HG03064 (cell line): ENCODE results near the gene KIF3A.
"Not testable (repeated sequence)": the region's sequence is repeated elsewhere in the genome, so short reads cannot be mapped to it uniquely, and the experiment has no call there.

Experiments used
- ATAC-seq: cut with Tn5 transposase; IDR thresholded peaks from one replicate; pipeline ENCODE4 v1.9.1; 2021; ENCODE audit warnings: low read depth; ENCODE audit not compliant: unreplicated experiment

KIF3A gene

DNA sequence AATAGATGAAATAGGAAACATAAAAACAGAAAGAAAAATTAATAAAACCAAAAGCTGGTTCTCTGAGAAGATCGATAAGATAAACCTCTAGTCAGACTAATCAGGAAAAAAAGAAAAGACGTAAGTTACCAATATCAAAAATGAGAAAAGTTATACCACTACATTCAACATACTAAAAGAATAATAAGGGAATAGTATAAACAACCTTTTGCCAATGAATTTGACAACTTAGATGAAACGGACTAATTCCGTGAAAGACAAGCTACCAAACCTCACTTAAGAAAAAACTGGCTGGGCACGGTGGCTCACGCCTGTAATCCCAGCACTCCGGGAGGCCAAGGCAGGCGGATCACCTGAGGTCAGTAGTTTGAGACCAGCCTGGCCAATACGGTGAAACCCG lies 7.5 kb downstream of the KIF3A start:
- ATAC-seq = no peak

DNA sequence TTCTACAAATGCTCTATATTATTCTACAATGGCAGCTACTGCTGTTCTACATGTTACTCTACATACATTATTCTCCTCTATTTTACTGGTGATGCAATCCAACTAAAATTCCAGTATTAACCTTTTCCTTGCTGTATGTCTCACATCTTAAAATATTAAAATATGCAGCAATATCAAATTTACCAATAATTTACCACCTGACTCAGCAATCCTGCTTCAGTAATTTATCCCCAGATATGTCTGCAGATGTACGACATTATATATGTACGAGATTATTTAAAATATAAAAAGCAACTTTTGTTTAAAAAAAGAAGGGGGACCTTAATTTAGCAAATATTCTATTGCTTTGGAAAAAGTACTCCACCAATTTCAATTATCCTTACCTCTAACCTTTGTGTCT lies 11.6 kb downstream of the KIF3A start:
- no peak for ATAC-seq

DNA sequence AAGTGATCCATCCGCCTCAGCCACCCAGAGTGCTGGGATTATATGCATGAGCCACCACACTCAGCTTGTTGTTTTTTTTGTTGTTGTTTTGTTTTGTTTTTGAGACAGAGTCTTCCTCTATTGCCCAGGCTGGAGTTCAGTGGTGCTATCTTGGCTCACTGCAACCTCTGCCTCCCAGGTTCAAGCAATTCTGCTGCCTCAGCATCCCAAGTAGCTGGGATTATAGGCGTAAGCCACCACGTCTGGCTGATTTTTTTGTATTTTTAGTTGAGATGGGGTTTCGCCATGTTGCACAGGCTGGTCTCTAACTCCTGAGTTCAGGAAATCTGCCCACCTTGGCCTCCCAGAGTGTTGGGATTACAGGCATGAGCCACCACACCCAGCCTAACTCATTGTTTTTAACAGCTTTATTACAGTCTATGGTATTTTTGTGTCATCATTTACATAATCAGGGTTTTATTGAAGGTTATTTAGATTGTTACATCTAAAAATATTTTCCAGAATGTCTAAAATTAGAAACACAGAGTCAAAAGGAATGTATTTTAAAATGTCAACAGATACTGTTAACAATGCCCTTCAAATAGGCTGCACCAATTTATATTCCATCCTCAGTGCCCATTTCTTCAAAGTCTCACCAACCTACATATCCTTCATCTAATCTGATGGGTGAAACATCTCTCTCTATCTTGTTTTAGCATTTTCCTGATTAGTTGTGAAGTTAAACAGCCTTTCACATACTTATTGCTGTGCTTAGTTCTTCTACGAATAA lies 18.6 kb downstream of the KIF3A start:
- ATAC-seq = no peak

DNA sequence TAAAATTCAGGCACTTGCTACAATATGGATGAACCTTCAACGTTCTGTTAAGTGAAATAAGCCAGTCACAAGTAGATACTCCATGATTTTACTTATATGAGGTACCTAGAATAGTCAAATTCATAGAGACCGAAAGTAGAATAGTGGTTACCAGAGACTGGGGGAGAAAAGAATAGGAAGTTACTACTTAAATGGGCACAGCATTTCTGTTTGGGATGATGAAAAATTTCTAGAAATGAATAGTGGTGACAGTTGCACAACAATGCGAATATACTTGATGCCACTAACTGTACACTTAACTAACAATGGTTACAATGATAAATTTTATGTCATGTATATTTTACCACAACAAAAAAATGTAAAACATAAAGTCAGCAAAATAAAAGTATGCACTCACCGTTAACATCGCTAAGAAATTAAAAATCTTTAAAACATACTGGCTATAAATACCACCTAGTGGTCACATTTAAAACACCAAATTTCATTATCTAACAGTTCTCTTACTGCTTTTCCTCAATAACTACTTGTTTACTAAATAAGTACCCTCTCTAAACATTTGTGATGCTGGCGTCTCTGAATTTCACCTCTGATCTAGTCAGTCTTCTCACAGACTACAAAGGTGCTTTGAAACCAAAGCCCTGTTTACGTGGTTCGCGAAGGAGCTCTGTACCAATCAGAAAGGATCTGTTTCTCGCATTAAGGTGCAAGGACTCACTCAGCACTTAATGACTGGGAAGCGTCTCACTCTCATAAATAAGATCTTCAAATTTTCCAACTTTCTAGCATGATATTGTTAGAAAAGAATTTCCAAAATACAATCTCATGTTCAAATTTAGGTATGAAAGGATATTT lies 22.7 kb downstream of the KIF3A start:
- no peak for ATAC-seq

DNA sequence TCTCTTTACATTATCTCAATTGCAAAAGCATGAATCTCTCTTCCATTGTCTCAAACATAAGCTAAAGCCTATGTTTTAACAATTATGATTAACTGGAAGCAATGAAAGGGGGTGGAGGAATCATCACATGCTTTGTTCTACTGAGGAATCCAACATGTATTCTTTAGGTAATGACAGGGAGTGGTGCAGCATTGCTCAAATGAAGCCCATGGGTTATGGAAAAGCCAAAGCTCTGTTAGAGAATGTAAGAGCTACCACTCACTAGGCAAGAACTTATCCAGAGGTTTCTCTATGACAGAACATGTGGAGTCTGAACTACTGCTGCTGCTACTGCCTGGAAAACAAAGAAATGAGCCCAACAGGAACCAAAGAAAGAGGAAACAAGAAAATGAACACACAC lies 28.7 kb downstream of the KIF3A start:
- no peak for ATAC-seq

DNA sequence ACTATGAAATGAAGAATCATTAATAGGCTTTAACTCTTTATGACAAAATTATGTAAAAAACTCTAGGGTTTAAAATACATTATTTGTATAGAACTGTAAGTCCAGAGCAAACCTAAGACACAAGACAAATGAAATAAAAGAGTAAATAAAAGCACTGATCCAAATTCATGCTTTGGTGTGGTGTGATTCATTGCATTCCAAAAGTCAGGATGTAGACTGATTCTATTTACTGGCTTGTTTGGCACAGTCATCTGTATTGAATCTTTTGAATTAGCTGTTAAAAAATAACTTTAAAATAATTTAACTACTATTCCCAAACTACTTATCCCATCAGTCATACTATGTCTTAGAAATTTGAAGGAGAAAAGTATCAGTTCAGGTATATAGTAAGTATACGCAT lies 32.5 kb downstream of the KIF3A start:
- no peak for ATAC-seq

DNA sequence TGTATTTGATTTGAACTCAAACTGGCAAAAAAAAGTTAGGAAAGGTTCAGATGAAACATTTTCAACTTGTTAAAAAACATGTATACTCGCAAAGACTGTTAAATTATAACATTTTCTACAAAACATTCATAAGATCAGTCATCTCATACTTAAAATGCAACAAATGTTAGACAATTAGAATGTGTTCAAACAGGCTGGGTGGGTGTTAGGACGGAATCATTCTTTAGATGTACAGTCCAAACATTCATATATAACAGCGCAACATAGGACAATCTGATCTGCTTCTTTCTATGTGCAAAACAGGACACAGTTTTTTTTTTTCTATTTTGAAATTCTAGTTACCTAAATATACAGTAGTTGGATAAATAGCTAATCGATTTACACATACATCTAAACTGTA lies 41.4 kb downstream of the KIF3A start:
- no peak for ATAC-seq

DNA sequence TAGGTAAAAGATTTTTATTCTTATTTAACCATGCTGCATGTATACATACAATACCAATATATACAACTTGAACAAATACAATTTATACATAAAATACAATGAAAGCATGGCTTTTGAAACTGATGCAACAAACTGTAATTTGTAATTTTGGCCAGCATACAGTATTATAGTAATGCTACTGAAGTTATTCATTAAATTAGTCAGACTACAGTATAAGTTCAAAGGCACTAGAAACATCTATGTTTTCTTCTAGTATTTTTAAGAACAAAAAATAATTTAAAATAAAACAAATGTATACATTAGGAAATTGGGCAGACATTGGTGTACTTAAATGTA lies 44.7 kb downstream of the KIF3A start:
- ATAC-seq = no peak

DNA sequence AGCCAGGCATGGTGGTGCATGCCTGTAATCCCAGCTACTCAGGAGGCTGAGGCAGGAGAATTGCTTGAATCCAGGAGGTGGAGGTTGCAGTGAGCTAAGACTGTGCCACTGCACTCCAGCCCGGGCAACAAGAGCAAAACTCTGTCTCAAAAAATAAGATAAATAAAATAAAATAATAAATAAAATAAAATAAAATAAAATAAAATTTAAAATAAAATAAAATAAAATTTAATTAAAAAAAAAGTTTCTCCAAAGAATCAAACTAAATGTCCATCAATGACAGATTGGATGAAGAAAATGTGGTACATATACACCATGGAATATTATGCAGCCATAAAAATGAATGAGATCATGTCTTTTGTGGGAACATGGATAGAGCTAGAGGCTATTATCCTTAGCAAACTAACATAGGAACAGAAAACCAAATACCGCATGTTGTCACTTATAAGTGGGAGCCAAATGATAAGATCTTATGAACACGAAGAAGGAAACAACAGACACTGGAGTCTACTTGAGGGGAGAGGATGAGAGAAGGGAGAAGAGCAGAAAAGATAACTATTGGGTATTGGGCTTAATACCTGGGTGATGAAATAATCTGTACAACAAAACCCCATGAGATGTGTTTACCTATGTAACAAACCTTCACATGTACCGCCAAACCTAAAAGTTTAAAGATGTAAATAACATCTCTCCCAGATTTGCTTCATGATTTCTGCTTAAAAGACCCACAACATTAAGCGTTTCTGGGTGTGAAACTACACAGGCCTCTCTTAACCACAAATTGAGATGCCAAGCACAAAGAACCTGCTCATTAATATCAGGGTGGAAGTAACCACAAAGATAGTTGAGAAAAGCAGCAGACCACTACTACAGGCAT lies 45.4 kb downstream of the KIF3A start:
- not testable (repeated sequence) for ATAC-seq

DNA sequence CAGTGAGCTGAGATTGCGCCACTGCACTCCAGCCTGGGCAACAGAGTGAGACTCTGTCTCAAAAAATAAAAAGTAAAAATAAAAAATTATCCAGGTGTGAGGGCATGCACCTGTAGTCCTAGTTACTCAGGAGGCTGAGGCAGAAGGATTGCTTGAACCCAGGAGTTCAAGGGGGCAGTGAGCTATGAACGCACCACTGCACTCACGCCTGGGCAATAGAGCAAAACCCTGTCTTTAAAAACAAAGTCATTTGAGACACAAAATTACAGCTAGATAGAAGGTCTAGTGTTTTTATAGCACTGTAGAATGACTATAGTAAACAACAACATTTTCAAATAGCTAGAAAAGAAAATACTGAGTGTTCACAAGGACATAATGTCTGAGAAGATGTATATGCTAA lies 47.2 kb downstream of the KIF3A start:
- no peak for ATAC-seq

DNA sequence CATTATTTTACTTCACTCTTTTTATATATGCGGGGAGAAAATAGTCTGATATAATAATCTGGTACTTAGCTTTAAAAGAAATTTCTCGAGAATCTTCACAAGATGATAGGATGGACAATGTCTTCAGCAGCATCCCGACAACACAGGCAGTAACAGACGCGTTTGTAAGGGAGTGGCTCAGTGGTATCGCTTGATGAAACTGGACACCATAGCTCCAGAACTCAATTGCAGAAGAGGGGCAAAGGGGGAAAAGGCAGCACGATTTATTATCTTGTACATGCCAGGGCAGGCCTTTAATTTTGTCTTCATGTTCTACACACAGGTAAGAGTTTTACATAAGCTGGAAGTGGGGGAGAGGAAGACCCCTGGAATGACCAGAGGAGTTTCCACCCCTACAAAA lies 47.8 kb downstream of the KIF3A start:
- no peak for ATAC-seq

DNA sequence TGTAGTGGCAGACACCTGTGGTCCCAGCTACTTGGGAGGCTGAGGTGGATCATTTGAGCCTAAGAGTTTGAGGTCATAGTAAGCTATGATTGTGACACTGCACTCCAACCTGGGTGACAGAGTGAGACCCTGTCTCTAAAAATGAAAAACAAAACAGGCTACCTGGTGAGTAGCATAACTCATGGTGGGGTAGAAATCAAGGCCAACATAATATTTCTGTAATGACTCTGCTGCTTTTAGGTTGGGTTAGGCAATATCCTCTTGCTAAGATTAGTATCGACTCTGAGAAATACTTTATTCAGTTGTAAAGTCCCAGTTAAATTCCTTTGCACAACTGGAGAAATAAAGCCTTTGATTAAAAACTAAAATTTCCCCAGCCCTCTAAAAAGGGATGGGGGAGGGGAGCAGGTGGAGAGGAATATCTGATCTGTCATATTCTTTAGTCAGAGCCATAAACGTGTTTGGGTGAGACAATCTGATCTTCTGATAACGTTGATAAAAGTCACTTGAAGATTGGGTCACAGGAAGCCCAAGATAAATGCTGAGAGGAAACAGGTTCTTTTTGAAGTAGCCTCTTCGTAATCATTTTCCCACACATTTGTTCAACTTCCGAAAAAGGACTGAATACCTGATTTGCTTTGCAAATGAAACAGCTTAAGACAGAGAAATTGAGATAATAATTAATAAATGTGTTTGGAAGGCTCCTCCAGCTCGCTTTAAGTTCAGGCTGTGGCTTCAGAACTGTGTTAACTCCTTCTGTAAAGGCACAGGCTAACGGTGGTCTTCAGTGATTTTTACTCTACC lies 48.6 kb downstream of the KIF3A start:
- no peak for ATAC-seq

DNA sequence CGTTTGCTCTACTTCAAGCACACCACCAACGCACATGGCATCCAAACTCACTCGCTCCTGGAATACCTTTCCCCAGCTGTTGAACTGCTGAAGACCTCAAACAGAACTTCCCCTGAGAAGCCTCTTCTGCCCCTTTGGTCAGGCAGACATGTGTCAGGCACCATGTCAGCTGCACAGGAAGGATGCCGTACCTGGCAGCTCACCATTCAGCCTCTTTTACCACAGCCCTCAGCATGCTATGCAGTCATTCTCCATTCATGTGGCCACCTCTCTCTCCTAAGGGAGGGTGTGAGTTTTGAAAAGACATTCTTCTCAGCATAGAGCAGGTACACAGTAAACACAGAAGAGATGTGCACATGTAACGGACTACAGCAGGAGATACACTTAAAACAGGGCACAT lies 49.4 kb downstream of the KIF3A start:
- no peak for ATAC-seq

DNA sequence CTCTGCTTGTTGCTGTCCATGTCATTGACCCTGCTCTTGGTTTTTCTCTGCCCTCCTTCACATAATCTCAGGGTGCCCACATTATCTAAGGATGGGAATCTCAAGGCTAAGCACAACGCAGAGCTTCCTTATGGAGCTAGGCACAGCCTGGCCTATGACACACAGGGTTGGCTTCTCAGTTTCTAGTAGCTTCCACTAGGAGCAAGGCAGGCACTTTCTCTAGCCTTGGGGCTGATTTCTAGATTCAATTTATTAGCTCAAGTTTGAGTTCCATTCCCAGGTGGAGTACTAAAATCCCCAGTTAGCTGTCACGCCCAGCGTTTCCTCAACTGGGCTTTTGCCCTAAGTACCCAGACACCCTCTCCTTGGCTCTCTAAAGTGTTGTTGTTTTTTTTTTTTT lies 51.2 kb downstream of the KIF3A start:
- no peak for ATAC-seq

DNA sequence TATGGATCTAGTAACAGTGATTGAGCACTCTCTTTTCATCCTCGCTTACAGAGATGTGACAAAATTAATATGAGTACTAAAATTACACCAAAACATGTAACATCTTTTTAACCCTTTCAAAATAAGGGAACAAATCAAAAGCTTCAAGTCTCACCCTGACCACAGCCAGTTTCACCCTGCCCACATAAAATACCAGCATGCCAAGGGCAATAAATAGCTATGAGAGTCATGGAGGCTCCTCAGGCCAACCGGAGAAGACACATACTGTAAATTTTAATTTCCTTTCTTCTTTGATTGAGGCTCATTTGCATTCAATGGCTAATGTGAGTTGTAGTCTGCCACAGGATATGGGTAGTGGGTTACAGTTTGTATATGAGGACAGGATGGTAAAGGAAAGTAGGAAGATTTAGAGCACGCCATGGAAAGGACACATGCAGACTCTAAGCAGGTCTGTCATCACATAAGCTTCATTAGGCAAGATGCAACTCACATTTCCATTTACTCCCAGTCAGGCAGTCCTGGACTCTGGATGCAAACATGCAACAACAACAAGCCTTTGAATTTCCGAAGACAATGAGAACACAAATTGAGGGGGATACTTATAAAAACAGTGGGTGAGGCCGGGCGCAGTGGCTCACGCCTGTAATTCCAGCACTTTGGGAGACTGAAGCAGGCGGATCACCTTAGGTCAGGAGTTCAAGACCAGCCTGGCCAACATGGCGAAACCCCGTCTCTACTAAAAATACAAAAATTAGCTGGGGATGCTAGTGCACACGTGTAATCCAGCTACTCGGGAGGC lies 52.2 kb downstream of the KIF3A start:
- ATAC-seq = no peak

DNA sequence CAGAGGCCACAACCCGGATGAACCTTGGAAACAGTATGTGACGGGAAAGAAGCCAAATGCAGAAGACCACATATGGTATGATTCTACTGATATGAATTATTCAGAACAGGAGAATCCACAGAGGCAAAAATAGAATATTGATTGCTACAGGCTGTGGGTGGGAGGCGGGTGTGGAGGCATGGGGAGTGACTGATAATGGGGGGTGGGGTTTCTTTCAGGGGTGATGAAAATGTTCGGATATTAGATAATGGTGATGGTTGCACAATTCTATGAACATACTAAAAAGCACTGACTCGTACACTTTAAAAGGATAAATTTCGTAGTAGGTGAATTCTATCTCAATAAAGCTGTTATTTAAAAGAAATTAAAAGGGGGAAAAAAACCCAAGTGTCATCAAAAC lies 52.9 kb downstream of the KIF3A start:
- ATAC-seq = no peak

DNA sequence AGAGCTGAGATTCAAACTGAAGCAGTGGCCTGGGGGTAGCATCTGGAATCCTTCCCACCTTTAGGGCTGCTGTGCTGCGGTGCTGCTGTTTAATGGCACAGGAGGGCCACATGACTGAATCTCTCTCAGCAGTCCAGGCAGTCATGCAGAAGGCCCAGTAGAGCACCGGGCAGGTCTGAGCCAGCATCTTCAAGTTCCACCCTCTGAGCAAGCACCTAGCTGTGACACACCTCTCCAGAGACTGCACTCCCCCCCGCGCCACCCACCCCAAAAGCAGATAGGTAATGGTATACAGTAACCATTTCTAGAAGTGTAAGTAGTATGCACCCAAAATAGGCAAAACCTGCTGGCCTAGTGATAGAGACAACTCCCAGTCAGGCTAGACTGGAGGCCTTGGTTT lies 55.4 kb downstream of the KIF3A start:
- no peak for ATAC-seq

DNA sequence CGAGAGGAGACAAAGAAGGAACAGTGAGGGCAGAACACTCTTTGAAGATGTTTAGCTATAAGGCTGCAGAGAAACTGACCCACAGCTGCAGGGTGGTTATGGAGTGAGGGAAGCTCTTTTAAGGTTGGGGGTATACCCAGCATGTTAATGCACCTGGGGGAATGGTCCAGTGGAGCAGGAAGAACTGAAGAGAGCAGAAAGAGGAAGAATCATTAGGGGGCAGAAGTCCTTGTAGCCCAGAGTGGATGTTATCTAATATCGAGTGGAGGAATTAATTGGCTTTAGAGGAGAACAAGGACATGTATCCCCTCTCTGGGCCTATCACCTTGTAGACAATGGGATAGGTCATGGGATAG lies 55.9 kb downstream of the KIF3A start:
- ATAC-seq = no peak

DNA sequence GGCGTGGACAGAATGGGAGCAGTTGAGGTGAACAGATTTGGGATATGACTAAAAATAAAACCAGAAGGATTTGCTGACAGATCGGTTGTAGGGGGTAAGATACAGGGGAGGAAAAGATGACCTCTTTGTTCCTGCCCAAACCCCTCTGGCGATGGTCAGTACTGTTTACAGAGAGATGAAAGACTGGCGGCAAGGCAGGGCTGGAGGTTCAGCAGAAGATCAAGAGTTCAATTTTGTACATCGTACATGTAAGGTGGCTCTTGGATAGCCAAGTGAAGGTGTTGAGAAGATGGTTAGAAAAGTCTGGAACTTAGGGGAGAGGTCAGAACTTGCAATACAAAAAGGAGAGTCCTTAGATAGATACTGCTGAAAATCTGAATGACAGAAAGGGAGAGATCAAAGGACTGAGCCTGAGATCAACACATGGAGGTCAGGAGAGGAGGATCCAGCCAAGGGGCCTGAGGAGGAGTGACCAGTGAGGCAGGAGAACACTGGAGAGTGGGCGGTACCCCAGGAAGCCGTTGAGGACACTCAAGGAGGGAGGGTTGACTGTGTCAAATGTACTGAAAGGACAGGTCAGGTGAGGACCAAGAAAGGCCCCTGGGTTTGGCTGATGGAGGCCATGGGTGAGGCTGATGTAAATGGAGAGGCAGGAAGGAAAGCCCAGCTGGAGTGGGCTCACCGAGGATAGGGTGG lies 56.4 kb downstream of the KIF3A start:
- ATAC-seq = no peak
